Stimulated activated naive CD8-positive, alpha-beta T cell treated with anti-CD3 and anti-CD28 coated beads, Interleukin-15, Interleukin-2, amounts not matched to agents 100 U/mL and 50 U/mL, for 24 hours (primary cell): ENCODE results near the gene ZFR2.
"Not testable (repeated sequence)": the region's sequence is repeated elsewhere in the genome, so short reads cannot be mapped to it uniquely, and the experiment has no call there.

Experiments
- ATAC-seq: fragments of 150-1000 bp; cut with Tn5 transposase; one replicate; pipeline ENCODE4 v1.10.0; 2021
- DNase-seq: peaks from one replicate; pipeline ENCODE4 v3.0.0; 2021

The ZFR2 gene

DNA sequence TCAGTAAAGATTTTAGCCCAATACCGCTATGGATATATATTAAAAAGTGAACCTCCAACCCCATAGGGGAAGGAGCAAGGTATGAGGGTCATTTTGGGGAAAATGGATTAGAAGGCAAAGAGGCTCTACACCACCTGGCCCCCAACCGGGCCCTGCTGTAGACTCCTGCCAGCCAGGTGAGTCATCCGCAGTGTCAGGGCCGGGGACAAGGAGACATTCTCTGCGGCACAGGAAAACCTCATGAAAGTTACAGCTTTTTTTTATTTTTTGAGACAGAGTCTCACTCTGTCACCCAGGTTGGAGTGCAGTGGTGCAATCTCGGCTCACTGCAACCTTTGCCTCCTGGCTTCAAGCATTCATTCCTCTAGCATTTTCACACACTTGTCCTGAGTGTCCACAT, 32.0 kb downstream of the ZFR2 start:
- ATAC-seq (no peak), DNase-seq (no peak)

DNA sequence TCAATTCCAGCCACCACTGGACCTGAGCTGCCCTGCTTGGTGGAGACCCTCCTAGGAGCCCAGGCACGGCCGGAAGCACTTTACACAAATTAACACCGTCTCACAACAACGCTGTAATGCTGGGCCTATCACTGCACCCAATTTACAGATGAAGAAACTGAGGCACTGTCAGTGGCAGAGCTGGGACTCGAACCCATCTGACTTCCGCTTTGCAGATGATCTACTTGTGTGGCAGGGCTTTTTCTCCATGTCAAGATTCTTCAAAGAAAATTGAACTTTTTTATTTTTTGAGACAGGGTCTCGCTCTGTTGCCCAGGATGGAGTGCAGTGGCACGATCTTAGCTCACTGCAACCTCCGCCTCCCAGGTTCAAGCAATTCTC, 33.8 kb downstream of the ZFR2 start:
- DNase-seq (no peak), ATAC-seq (no peak)

DNA sequence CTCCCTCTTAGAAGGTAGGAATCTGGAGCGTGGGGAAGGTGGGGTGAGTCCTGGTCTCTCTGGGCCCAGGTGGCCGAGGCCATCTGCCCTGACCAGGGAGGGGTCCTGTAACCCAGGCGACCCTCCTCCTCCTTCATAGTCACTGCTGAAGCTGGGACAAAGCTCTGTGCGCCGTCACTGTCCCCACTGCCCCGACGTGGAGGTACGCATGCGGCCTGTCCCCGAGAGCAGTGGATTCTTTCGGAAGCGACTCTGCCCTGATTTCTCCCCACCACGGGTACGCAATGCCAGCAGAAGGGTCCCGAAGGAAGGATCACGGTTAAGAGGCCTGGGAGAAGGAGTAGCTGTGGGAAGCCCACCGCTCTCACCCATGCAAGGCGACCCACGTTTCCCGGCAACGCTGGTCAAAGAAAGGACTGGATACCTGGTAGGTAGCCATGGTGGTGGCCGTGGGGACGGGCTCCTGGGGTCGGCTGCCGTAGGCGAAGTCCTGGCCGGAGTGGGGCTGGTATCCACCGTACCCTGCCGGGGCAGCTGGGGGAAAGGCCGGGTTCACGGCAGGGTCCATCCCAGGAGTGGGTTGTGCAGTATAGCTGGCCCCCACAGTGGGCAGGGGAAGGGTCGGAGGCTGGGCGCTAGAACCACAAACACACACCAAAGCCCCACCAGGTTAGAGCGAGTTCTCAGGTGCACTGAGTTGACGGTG, 34.3 kb downstream of the ZFR2 start:
- DNase-seq (no peak), ATAC-seq (no peak)

DNA sequence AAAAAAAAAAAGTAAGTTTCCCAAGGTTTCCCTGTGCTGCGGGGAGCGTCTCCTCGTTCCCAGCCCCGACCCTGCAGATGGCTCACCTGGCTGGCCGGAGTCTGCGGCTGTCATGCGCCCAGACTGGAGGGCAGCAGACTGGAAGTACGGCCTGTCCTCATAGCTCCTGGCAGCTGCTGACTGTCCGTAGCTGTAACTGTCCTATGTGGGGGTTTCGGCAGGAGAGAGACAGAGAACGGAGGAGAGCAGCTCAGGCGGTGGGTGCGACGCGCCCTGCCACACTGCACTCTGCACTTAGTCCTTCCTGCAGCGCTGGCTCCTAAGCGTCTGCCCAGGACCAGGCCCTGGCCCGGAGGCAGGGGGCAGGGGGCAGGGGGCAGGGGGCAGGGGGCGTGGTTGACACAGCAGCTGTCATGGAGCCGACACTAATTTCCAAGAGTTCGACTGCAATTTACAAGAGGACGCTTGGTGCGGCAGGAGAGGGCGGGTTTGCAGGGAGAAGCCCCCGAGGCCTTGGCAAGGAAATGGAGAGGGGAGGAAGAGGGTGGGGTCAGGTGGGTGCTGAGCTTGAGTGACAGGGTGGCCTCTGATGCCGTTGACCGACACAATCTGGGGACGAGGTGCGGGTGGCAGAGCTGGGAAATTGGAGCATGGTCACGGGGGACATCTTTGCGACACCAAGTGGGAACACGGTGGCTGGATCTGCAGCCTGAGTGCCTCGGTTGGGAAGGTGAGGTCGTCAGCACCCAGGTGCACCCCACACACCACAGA, 35.1 kb downstream of the ZFR2 start:
- DNase-seq (no peak), ATAC-seq (no peak)

DNA sequence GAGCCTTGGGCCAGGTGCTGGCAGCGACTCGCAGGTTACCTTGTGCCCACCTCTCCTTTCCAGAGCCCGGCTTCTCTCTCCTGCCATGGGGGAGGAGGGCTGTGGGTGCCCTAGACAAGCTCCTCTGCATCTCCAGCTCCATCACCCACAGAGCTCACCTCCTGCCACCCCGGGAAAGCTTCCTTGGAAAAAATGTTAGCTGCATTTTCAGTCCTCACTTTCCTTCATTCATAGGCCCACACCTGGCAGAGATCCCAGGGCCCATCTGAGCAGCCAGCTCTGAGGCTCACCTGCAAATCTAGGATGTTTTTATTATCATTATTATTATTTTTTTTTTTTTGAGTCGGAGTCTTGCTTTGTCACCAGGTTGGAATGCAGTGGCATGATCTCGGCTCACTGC, 36.8 kb downstream of the ZFR2 start:
- DNase-seq (no peak), ATAC-seq (no peak)

DNA sequence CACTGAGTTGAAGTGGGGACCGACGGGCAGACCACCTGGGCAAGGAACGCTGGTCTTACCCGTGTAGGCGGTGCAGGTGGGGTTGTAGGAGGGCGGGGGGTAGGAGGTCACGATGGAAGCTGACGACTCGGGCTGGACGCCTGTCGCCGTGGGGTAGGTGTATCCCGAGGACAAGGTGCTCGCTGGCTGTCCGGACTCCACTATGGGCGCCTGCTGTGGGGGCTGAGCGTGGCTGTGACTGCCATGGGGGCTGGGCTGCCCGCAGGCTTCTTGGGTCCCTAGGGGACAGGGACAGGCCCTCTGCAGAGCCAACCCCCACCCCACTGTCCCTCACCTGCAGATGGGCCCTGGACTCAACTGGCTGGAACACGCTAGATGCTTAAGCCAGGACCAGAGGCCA, 37.2 kb downstream of the ZFR2 start:
- ATAC-seq (no peak), DNase-seq (no peak)

DNA sequence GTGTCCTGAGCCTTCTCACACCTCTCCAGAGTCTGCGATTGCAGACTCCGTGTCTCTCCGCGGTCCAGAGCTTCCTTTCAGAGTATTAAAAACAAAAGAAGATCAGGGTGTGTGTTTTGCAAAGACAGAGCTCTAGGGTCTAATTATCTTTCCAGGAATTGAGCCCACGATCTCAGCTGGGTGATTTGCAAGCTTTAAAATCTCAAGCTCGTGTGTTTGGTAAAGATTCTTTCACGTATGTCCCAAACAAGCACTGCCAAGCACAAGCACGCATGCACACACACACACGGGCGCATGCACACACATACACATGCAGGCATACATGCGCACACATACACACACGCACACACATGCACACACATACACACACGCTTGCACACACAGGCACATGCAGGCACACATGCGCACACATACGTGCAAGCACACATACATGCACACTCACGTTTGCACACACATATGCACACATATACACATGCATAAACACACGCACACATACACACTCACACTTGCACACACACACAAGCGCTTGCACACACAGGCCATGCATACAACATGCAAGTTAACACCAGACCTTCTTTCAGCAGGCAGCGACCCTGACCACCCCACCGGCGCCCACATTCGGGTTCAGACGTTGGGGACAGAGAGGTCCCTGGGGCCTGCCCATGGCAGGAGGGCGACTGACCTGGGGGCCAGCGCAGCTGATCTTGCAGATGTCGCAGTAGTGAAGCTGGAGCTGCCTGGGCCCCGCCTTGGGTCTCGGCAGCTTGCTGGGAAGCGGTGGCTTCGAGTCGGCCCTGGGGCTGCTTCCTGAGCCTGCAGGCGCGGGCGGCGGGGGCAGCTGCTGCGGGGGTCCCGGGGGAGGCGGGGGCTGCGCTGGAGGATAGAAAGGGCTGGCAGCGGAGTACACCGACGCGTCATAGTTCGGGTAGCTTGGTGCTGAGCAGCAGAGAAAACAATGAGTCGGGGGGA, 37.9 kb downstream of the ZFR2 start:
- DNase-seq (no peak), ATAC-seq (no peak)

DNA sequence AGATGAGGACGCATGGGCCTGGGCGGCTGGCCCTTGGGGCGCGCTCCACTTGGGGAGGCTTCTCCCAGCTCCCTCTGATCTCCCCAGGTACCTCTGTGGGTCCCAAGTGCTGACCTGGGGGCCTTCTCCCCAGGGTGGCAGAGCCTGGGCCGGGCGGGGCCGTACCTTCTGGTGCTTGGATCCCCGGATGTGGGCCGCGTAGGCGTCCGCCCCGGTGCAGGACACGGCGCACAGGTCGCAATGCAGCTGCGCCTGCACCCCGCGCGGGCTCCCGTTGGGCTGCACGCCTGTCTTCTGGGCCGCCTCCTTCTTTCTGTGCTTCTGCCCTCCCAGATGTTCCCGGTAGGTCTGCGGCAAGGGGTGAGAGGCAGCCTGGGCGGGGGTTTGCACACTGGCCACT, 41.5 kb downstream of the ZFR2 start:
- DNase-seq (no peak), ATAC-seq (no peak)

DNA sequence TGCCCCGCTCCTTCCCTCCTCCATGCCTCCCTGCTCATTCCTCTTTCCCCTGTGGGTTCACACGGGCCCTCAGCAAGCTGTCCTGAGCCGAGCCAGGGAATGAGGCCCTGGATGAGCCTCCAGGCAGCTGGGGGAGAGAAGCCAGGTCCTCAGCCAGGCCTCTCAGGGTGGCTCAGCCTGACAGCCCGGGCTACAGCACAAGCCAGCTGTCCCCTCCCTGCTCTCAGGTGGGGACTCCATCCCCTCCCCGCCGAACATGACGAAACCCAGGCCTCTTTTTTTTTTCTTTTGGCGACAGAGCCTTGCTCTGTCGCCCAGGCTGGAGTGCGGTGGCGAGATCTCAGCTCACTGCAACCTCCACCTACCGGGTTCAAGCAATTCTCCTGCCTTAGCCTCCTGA, 42.7 kb downstream of the ZFR2 start:
- DNase-seq (no peak), ATAC-seq (no peak)

DNA sequence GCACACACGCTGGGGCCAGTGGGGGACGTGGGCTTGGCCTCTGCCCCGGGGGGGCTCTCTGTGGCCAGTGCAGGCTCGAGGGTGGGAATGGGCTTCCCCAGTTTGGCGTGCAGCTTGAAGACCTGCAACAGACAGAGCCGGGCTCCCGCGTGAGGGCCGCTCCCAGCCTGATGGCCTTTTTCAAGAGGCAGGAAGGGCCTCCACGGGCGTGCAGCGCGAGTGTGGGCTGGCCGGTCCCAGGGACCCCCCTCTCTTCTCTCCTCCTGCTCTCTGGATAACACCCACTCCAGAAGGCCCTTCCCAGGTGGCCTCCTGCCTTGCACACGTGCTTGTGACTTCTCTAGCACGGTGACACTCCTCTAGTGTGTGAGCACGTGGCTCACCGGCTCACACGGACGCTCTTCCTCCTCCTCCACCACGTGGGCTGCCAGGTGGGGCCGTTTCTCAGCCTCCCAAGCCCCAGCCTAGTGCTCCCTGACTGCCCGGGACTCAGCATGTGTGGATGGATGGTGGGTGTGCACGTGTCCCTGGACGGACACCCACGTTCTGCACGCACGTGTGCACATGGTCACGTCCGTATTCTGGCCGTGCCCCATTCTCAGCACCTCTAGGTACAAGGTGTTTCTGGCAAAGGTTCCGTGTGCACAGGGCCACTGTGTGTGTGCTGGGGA, 43.4 kb downstream of the ZFR2 start:
- ATAC-seq, result no peak
- DNase-seq, result no peak

DNA sequence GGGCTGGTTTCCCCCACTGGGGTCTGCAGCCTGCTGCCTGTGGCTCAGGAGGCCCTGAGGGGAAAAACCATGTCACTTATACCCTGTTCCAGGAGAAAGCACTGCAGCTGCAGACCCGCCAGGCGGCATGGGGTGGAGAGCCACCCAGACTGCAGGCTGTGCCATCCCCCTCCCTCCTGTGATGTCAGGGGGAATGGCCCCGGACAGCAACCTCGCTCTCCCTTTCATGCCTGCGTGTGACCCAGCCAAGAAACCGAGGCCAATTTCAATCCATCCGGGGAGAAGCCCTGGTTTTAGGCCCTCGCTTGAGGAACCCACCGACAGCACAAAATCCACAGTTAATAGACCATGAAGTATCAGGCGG, 45.5 kb downstream of the ZFR2 start:
- DNase-seq (no peak), ATAC-seq (no peak)

DNA sequence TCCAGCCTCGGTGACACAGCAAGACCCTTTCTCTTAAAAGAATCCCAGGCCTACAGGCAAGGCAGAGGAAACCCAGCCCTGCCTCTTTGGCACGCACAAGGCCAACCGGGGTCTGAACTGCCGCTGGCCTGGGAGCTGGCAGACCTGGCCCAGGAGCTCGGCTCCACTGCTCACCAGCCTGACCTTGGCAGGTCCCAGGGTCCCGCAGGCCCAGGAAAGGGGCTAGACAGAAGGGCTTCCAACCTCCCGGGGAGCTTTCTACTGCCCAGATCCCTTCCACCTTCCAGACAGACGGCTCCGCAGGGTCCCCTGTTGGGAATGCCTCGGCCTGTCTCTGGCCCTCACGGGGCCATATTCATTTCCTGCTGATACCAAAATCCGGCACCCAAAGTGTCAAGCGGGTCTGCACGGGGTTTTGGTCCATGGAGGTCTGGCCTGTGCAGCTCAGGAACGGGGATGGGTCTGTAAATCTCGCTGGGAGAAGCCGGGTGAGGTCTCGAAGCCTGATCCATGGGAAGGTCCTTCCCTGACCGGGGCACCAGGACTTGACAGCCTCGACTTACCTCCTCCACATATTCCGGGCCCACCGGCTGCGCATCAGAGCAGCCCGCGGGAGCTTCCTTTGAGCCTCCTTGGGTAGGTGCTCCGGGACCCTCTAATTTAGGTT, 46.0 kb downstream of the ZFR2 start:
- DNase-seq (no peak), ATAC-seq (no peak)

DNA sequence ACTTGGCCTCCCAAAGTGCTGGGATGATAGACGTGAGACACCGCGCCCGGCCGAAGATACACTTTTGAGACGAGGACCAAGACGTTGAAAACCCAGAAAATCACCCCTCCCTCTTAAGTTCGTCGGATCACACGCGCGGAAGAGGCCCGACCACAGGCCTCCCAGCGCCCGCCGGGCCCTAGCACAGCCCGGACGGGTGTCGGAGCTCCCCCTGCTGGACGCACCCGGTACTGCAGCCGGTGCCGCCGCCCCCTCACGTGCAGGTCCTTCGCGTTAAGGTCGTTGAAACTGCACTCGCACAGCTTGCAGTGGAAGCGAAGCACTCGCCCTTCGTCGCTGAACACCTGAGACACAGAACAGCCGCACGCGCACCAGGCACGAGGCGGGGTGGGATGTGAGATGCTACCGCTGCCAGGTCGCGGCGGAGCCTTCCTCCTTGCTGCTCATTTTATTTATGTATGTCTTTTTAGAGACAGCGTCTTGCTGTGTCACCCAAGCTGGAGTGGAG, 46.9 kb downstream of the ZFR2 start:
- peak; percentile 72 for ATAC-seq
- peak; percentile 94 for DNase-seq

DNA sequence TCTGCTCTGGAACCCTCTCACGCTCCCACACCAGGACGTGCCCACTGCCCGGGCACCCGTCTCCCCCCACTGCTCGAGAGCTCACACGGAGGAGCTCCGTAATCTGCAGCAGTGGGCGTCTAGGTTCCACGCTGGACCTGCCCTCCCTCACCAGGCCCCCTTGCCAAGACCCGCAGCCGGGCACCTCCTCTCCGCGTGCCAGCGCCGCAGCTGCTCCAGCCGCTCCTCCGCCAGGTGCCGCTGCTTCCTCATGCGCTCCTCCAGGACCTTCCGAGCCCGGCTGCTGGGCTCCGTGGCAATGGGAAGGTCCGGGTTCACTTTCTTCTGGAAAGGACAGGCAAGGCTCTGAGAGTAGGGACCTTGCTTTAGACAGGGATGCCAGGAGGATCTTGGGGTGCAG, 47.7 kb downstream of the ZFR2 start:
- DNase-seq (no peak), ATAC-seq (no peak)

DNA sequence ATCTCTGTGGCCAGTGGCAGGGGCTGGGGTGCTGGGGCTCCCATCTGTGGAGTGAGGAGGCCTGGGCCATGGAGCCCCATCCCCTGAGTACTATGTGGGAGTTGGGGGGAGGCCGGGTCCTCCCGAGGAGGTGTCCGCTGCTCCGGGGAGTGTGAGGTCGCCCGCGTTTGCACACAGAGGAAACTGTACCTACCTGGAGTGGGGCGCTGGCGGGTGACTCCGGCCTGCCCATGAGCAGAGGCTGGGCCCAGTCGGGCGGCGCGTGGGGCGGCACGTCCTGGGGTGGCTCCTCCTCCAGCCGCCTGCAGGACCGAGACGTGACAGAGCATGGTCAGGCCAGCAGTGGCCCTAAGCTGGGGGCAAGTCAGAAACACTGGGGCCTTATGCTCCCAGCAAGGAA, 48.8 kb downstream of the ZFR2 start:
- no peak for ATAC-seq
- no peak for DNase-seq

DNA sequence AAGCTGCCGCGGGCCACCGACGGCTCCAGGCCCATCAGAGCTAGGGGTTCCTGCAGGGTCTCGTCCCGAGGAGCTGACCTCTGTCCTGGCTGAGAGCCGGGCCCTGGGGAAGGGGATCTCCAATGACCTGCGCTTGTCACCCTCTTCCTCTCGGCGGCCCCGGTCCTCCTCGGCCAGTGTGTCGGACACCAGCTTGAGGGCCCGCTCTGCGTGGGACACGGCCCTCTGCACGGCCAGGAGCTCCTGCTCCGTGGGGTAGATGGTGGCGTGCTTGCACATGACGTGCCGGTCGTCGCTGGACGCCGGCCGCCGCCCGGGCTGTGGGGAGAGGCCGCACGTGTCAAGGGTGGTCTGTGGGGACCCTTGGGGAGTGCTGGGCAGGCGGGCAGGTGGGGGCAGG, 49.9 kb downstream of the ZFR2 start:
- ATAC-seq, result no peak

DNA sequence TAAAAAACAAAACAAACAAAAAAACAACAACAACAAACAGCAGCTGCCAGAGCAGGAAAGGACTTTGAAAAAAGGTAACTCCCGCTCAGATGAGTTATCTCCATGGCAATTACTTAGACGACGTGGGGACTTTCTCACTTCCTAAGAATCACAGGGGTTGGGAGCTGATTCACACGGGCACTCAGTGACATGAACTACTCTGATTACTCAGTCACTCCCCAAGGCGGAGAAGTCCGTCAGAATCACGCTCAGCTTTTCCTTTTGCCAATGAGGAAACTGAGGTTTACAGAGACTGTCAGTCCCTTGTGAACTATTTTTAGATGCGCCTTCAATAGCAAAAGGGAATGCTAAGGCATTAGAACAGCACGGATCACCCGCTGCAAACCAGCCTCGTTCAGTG, 50.4 kb downstream of the ZFR2 start:
- ATAC-seq (peak; percentile 75), DNase-seq (peak; percentile 44)

More for the DNA sequence above, 49.9 kb downstream of the ZFR2 start:
- DNase-seq, result no peak

DNA sequence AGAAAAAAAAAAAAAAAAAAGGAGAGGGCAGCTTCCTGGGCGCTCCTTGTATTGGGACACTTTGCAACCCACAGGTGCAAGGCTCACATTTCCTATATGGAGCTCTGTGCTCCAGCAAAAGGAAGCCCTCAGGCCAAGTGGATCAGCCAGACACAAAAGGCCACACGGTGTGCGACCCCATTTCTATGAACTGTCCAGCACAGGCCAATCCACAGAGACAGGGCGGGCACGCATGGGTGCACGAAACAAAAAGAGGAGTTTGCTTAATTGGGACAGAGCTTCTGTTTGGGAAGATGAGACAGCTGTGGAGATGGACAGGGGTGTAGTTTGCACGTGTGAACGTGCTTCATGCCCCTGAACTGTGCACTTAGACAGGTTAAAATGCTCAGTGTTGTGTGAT, 51.1 kb downstream of the ZFR2 start:
- ATAC-seq (no peak), DNase-seq (no peak)

DNA sequence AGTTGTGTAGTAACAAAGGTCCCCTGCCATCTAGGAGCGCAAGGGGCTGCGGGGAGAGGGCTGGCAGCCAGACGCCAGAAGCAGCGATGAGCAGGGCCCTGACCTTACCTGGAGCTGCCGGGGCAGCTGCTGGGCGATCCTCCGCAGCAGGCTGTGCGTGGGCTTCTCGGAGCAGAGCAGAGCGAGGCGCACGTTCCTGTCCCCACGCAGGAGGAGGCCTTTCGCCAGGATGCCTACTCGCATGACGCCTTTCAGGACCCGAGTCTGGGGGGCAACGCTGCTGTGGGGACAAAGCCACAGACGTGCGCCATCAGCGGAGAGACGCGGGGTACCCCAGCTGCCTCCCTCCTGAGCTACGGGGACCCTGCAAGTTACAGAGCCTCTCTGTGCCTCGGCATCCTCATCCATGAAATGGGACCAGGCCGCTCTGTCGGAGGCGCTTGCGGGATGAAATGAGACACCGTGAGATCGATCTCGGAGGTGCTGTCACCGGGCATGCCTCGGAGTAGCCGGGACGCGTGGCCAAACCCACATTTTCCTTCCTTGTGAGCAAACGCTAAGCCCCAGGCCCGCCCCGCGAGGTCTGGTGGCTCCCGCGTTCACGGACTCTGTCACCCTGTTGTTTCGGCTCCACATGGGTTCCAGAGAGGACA, 52.1 kb downstream of the ZFR2 start:
- ATAC-seq (no peak), DNase-seq (no peak)

DNA sequence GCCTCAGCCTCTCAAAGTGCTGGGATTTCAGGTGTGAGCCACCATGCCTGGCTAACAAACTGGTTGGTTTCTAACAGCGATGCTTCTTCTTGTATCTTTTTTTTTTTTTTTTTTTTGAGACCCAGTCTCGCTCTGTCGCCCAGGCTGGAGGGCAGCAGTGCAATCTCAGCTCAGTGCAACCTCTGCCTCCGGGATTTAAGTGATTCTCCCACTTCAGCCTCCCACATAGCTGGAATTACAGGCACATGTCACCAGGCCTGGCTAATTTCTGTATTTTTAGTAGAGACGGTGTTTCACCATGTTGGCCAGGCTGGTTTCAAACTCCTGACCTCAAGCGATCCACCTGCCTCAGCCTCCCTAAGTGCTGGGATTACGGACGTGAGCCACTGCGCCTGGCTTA, 52.7 kb downstream of the ZFR2 start:
- ATAC-seq, DNase-seq: not testable (repeated sequence)

DNA sequence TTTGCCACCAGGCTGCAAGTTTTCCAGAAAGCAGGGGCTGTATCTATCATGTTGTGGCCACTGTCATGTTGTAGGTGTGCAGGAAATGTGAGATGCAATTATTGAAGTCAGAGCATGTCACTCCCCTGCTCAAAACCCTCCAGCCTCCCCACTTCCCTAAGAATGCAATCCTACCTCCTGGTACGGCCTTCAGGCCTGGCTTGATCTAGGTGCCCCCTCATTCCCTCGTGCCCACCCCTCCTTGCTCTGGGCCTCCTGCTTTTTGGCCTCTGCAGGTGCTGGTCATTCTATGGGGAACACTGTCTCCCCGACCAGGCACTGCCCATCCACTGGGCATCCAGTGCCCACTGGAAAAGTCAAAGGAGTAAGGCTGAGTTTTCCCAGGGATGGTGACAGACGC, 54.2 kb downstream of the ZFR2 start:
- ATAC-seq, result no peak

More for the DNA sequence above, 54.2 kb downstream of the ZFR2 start:
- no peak for DNase-seq
